HG03571 (cell line): ENCODE measurements around the gene EMP2.
A peak's percentile ranks its signal among the peaks of the same experiment; 100 is the strongest.
"Not testable (repeated sequence)": the region's sequence is repeated elsewhere in the genome, so short reads cannot be mapped to it uniquely, and the experiment has no call there.

Experiments
- ATAC-seq: cut with Tn5 transposase; IDR thresholded peaks from one replicate; pipeline ENCODE4 v1.9.1; 2021; ENCODE audit not compliant: unreplicated experiment

The EMP2 gene

DNA sequence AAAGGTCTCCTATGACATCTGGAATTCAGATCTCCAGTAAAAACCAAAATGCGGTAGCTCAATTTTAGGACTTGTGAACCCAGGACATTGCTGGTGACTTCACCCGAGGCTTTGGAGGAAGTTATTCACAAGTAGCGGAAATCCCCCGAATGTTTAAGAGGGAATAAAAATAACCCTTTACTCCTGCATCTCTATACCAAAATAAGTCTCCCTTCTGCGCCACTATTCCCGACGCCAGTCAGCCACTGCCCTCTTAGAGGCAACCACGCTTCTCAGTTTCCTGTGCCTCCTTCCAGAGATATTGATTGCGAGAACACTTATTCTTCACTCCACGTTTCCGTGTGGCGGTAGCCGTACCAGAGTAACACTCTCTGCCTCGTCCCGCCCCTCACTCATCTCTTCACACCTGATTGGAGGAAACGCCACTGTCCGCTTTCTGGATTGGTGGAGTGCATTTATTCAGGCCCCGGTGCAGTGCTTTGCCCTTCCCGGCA, 27.4 kb downstream of the EMP2 start:
- peak; percentile 92 for ATAC-seq

DNA sequence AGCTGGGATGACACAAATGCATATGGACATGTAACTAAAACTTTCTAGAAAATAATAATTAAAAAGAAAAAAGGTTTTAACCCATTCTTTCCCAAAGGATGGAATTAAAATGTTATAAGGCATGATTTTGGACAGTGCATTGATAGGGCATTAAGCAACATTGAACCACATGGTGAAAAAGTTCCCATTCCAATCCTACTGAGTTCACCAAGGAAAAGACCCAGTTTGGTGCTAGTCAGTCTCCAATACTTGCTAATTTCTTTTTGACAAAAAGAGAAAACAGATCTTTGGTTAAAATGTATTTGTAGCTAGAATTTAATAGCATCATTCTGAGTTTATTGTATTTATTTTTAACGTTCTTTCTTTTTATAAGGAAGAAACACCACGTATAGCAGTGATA, 28.1 kb downstream of the EMP2 start:
- no peak for ATAC-seq

DNA sequence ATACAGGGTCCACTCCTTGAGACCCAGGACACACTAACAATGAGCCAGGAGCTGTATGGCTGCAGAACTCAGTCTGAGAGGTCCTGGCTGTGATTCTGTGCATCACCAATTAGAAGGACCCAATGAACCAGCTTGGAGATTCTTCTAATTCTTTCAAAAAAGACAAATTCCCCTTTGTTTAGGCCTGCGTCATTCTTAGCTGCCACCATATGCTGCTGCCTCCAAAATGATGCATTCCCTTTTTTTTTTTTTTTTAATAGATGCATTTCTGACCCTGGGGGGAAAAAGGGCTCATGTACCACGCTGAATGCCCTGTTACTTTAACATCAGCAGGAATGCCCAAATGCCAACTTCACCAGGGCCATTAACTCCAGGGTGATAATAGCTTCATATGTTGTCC, 28.5 kb downstream of the EMP2 start:
- no peak for ATAC-seq

DNA sequence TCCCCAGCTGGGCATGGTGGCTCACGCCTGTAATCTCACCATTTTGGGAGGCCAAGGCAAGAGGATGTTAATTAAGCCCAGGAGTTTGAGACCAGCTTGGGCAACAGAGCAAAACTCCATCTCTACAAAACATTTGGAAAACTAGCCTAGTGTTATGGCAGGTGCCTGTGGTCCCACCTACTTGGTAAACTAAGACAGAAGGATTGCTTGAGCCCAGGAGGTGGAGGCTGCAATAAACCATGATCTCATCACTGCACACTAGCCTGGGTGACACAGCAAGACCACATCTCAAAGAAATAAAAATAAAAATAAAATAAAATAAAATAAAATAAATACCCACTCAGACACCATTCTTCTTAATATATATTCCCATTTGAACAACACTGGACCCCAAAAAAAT, 32.0 kb downstream of the EMP2 start:
- no peak for ATAC-seq

DNA sequence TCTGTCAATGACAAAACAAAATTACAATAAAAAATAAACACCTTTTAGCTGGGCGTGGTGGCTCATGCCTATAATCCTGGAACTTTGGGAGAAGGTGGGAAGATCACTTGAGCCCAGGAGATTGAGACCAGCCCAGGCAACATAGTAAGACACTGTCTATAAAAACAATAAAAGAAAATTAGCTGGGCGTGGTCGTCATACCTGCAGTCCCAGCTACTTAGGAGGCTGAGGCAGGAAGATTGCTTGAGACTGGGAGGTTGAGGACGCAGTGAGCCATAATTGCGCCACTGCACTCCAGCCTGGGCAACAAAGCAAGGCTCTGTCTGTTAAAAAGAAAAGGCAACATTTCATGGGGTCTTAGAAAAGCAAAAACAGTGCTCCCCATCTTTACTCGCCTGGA, 32.7 kb downstream of the EMP2 start:
- no peak for ATAC-seq

DNA sequence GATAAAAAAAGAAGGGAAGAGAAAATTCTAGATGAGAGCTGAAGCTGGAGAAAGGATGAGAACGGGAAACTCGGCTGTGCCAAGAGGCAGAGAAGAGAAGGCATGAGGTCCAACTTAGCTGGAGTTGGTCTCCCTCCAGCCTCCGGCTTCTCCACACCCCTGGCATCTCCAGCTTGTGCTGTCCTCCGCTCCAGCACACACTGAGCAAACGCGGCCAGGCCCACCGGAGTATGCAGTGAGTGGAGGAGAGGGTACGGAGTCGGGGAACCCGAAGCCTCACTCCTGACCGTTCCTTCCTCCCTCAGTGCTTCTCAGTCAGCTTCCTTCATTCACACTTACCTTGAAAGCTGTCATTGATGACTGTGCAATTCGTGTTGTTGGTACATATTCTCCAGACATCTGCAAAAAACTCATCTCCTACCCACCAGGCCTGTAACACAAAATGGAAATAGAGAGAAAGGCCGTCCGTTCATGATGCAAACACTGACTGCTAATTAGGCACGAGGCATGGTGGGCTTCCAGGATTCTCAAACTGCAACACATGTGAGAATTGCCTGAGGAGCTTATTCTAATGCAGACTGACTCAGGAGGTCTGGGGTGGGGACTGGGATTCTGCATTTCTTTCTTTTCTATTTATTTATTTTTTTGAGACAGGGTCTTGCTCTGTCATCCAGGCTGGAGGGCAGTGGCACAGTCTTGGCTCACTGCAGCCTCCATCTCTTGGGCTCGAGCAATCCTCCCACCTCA, 37.0 kb downstream of the EMP2 start:
- ATAC-seq = no peak

DNA sequence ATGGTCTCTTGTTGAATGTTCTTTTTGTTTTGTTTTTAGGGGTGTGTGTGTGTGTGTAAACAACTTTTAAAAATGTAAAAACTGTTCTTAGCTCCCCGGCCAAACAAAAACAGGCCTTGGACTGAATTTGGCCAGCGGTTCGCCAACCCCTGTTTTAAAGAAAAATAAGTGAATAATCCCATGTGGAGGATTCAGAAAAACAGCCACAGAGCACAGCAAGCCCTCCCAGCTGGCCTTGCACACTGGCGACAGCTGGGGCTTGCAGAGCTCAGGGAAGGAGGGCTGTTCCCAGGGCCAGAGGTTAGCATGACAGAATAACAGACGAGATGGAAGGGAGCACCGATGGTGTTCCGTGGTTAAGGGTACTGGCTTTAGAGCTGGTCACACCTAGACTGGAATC, 39.0 kb downstream of the EMP2 start:
- no peak for ATAC-seq

DNA sequence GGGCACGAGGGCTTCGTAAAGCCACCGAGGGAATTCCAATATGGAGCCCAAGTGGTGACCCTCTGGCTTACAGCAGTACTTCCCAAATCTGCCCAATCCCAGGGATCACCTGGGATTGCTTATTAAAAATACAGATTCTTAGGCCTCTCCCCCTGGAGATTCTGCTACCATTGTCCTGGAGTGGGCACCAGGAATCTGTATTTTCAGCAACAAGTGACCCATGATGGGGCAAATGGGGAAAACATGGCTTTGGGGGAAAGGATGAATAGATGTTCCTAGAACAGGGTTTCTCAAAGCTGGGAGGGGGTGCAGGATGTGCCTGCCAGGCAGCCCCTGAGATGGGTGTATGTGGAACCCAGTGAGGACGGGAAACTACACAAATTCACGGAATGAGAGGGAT, 40.6 kb downstream of the EMP2 start:
- ATAC-seq = no peak

DNA sequence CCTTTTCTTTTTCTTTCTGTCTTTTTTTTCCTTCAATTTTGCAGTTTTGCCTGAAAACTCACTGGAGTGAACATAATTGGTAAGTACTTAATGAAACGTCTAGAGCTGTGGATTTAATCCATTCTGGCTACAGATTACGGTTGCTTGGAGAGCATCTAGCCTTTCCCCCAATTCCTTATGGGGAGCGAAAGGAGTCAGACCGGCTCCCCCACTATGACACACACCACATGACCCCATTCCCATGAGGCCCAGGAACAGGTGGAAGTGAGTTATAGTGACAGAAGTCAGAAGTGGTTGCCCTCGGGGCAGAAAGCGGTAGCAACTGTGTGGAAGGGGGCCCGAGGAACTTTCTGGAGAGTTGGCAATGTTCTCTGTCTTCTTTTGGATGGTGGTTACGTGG, 41.2 kb downstream of the EMP2 start:
- no peak for ATAC-seq

DNA sequence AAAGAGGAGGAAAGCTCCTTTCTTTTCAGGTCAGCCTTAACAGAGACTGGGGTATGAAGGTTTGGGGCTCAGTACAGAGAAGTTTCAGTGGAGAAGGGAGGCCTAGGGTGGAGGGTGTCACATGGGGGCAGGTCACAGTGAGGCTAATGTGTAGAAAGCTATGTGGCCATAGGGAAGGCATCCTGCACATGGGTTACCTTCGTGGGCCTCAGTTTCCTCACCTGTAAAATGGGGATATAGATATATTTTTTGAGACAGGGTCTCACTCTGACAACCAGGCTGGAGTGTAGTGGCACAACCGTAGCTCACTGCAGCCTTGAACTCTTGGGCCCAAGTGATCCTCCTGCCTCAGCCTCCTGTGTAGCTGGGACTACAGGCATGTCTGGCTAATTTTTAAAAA, 41.8 kb downstream of the EMP2 start:
- ATAC-seq = no peak

DNA sequence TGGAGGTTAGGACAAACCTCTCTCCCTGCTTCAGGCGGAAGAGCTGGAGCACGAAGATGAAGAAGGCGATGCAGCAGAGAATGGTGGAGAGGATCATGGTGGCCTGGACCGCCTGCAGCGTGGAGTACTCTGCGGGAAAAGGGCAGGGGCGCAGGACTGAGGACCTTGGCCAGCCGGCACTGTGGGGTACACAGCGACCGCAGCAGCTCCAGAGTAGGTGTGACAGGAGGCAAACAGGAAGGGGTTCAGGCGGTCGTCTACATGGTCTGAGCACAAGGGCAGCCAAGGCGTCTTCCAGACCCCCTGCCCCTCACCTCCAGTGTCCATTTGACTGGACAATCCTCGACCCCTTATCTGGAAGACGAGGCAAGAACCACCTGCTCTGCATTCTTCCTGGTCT, 42.5 kb downstream of the EMP2 start:
- ATAC-seq = no peak

DNA sequence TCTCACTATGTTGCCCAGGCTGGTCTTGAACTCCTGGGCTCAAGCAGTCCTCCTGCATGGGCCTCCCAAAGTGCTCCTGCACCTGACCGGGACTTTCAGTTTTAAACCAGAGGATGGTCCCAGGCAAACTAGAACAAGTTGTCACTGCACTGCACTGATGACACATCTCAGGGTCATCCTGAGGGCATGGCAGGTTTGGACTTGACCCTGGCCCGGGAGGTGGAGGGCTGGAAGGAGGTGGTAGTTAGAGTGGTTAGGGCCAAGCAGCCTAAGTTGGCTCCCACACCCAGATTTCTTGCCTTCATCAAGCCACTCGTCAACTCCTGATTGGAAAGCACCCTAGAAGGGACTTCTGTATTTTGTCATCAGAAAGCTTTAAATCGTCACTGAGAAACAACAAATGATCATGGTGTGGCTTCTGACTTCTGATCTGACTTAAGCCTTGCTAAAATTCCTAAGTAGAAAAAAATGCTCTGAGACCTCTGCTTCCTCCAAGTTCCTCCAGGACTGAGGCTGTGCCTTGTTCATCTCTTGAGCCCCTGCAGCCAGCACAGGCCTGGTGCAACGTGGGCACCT, 43.5 kb downstream of the EMP2 start:
- no peak for ATAC-seq

DNA sequence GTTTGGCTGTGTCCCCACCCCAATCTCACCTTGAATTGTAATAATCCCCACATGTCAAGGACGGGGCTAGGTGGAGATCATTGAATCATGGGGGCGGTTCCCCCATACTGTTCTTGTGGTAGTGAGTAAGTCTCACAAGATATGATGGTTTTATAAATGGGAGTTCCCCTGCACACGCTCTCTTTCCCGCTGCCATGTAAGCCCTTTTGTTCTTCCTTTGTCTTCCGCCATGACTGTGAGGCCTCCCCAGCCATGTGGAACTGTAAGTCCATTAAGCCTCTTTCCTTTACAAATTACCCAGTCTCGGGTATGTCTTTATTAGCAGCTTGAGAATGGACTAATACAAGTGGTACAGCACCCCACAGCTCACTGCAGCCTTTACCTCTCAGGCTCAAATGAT, 44.1 kb downstream of the EMP2 start:
- ATAC-seq = not testable (repeated sequence)

DNA sequence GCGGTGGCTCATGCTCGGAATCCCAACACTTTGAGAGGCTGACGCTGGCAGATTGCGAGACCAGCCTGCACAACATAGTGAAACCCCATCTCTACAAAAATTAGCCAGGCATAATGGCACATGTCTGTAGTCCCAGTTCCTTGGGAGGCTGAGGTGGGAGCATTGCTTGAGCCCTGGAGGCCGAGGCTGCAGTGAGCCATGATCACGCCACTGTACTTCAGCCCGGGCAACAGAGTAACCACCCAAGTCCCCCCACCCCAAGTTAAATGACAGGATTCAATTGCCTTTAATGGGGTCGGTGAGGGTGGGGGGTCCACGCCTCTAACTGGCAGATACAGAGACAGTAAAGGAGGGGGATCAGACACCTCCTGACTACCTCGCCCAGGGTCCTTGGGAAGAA, 44.9 kb downstream of the EMP2 start:
- no peak for ATAC-seq

DNA sequence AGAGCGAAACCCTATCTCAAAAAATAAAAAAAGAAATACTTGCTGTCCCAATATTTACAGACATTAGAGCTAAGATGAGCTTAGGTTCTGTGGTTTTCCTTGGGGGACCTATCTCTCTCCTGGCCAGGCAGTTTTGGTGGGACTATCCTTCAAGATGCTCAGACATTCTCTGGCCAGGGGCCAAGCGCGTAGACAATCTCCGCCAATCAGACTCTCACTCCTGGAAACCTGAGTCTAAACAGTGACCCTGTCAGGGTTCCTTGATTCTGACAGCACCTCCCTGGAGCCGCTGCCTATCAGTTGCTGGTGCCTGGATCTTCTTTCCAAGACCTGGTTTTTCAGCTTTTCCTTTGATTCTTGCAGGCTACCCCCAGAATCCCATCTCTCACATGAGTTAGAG, 45.6 kb downstream of the EMP2 start:
- no peak for ATAC-seq

DNA sequence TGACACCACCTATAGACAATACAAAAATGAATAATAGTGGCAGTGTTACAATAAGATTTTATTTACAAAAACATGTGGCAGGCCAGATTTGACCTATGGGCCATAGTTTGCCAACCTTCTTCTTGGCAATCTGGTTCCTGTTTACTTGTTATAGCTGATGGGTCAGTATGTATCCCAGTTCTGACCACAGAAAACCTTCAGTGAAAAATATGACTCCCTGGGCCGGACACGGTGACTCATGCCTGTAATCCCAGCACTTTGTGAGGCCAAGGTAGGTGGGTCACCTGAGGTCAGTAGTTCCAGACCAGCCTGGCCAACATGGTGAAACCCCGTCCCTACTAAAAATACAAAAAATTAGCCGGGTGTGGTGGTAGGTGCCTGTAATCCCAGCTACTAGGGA, 46.8 kb downstream of the EMP2 start:
- ATAC-seq = not testable (repeated sequence)

DNA sequence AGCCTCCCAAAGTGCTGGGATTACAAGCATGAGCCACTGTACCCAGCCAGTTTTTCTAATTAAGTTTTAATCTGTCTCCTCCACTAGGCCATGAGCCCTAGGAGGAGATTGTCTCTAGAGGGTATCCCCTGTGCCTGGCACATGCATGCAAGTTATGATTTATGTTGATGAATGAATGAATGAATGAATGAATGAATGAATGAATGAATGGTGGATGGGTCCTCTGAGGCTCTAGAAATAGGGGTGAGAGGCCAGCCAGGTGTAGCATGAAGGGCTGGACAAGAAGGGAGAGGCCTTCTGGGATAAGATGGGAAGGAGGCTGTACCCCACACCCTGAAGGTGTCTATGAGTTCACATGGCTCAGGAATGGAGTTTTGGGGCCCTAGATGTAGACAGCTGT, 48.8 kb downstream of the EMP2 start:
- ATAC-seq = no peak

DNA sequence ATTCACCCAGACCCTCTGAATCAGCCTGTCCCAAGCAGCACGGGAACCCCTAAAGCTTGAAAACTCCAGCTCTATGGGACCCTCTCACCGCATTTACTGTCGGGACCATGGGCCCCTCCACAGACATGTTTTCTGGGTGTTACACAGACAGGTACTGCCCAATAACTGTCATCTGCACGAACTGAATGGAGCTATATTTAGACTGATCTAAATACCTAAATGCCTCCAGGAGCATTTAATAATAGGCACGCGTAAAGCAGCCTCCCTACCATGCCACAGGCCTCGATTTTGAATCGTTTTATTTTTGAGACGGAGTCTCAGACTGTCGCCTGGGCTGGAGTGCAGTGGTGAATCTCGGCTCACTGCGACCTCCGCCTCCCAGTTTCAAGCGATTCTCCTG, 49.7 kb downstream of the EMP2 start:
- ATAC-seq = no peak

DNA sequence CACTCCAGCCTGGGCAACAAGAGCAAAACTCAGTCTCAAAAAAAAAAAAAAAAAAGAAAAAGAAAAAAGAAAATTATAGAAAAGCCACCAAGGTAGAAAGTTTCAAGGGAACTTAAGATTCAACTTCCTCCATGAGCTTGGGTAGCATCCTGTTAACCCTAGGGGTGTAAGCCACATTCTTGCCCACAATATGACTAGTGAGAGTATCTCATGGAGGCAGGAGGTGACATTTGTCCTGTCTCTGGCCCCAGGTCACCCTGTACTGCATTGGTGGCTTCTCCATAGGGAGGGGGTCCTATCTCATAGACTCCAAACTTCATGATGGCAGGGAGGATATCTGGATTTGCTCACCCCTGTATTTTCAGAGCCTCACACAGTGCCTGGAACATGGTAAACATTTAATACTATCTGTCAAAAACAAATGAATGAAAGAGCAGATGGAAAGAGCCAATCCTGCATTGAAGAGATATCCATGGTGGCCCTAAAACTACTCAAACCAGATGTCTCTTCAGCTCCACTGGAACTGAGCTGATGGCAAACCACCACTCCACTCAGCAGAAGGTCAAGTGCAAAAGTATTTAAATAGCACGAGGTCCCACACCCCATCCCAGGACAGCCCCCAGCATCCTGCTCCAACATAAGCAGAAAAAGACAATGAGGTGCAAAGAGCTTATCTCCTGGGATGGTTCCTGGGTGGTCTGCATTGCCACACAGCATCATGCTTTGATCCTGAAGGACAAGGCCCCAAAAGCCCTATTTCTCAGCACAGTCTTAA, 50.3 kb downstream of the EMP2 start:
- ATAC-seq = no peak

DNA sequence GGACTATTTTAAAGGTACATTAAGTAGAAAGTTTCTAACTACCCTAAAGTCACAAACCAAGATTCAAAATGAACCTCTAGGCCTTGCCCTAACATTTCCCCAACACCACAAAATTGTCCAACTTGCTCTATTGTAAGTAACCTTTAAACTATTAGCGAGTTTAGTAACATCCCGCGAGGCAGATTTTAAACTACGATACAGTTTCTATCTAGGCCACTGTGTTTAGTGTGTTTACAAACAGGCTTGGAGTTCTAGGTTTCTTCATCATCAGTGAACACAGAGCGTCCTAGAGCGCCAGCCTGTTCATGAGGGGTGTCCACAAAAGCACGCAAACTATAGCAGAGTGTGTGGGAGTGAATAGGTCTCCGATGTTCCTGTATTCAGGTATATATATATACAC, 51.8 kb downstream of the EMP2 start:
- ATAC-seq = no peak

DNA sequence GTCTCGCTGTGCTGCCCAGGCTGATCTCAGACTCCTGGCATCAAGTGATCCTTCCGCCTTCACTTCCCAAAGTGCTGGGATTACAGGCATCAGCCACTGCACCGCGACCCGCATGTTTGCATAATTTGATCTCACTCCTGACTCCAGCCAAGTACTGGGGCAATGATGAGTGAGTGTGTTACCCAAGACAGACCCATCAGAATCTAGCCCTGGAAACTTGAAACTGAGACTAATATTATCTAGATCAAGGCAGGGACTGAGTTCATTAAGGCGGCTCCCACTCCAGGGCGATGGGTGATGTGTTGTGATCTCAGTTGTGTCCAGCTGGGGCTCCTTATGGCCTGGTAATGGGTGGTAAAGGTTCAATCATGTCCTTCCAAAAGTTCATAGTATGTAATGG, 53.4 kb downstream of the EMP2 start:
- ATAC-seq = no peak

DNA sequence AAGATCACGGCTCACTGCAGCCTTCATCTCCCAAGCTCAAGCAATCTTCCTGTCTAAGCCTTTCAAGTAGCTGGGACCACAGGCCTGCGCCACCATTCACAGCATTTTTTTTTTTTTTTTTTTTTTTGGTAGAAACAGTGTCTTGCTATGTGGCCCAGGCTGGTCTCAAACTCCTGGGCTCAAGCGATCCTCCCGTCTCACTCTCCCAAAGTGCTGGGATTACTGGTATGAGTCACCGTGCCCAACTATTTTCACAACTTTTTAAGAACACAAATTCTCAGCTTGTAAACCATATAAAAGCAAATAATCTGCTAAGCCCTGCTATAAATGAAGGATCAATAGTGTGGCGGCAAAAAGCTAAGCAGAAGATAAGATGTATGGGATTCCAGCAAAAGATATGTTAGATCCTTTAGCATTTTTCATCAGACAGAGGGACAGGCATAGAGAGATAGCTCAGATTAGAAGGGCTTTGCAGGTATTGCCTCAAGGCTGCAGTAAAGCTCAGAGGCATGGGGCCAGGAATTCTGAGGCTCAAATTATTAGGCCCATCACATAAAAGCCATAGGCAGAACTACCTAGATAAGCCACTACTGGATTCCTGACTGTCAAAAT, 55.1 kb downstream of the EMP2 start:
- ATAC-seq = no peak
